Embryonic facial prominence (tissue), 1 donor: ENCODE results near the gene TBATA.

Experiments used
- DNase-seq: peaks from one replicate; pipeline ENCODE4 v3.0.0-alpha.2; 2016; ENCODE audit errors: extremely low spot score

The TBATA gene

DNA sequence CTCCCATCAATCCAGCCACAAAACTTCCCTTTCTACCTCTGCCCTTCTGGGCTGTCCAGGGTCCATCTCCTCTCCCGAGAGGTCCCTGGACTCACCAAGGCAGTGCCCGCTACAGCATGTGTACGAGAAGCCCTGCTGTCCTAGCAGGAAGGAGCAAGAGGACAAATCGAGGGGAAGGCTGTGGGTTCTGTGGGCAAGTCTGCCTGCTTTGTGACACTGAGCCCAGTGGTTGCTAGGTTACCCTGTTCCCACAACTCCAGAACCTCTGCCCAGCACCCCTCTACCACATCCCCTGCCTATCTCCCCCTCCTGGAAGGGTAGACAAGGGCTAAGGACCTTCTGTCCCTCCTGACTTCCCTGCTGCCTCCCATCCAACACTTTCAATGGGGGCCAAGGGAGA is at the start of gene TBATA:
Gene TBATA, minus strand, starts transcription at position 188 of the 400 bp plus-strand sequence. CDS start 1,998 bp downstream, outside the sequence.
- no peak for DNase-seq

- no peak for DNase-seq
Observed at GRCh38 chr10:70834441-70835151, 49.4 kb upstream of the TBATA start.

DNA sequence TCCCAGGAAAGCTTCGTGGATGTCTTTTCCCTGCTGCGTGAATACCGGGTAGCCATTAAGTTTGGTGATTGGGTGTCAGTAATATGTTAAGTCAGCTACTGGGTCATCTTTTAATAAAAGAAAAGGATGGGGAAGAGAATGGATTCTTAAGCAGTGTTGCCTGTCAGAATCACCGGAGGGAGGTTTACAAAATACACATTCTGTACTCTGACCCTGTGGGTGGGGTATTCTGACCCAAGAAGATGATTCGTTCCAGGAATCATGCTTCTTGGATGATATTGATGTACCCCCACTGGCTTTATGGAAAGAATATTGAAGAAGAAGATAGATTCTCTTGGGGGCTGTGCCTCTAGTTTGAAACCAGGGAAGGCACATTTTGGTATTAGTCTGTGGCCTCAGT is 48.8 kb upstream of the TBATA start:
- no peak for DNase-seq

DNA sequence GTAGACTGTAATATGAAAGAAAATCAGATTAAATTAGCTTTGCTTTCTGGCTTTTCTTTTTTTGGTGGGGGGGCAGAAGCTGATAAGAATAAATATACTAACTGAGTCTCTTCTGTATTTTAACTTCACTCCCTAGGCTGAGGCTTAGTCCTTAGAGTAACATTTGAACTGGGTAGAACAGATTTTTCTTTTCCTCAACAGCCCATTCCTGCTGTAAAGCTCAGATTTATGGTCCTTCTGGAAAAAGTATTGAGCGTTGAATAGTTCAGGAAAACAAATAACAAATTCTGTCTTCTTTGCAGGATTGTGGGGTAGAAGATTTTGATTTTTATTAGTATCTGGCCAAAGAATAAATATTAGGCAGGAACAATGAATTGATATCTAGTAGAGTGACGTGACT is 48.4 kb upstream of the TBATA start:
- no peak for DNase-seq

DNA sequence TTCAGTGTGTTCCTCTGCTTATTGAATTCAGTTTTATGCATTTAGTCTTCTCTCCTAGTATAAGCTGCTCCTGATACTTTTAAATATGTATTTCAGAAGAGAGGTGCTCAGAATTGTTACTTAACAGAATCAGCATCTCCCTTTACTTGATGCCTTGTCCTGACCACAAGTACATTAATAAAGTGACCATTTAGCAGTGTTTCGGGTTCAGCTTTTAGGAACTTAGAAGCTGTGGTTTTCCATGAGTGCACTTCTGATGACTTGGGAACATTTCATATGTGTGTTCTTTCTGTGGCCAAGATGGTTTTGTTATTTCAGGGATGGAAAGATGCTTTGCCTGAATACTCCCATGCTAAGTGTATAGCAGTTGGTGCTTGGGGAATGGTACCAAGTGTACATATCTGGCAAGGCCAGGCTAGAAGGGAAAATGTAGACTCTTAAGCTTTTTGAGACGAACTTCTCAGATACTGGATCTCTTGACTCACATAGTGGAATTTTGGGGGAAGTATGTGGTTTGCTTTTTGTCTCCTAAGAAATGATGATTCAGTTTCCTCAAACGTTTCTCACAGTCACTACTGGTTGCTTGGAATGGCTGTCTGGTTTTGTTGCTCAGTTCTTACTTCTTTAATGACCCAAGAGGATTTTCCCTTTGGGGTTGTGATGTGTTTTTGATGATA is 47.8 kb upstream of the TBATA start:
- no peak for DNase-seq

DNA sequence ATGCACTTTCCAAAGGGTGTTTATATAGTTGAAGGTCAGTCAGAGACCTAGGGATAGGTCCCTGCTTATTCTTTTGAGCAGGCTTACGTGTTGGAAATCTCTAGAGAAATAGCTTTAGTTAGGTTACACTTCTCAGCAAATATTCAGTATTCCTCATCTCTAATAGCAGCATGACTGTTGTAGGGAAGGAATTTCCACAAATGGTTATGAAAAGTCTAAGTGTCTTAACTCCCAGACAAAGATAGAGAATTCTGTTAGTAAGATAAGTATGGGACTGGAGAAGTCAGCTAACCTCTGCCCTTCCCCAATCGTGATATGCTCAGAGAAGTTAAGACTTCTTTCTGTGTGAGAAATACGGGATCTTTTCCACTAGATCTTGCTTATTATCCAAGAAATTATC is 47.0 kb upstream of the TBATA start:
- DNase-seq = no peak

- no peak for DNase-seq
Observed at GRCh38 chr10:70830164-70830563, 45.0 kb upstream of the TBATA start.

DNA sequence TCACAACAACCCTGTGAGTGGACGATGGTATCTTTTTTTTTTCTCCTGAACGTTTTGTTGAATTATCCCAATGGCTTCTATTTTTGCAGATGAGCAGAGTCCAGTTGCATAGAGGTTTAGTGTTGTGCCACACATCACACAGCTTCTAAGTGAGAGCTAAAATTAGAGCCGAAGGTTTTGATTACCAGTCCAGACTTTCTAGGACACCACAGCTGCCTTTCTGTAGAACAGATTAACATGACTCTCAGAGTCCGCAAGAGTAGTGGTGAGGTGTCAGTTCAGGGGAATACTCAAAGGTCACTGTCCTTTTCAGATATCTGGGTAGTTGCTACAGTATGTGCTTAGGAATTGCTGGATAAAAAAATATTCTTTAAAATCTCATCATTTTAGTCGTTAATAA is 44.4 kb upstream of the TBATA start:
- no peak for DNase-seq

DNA sequence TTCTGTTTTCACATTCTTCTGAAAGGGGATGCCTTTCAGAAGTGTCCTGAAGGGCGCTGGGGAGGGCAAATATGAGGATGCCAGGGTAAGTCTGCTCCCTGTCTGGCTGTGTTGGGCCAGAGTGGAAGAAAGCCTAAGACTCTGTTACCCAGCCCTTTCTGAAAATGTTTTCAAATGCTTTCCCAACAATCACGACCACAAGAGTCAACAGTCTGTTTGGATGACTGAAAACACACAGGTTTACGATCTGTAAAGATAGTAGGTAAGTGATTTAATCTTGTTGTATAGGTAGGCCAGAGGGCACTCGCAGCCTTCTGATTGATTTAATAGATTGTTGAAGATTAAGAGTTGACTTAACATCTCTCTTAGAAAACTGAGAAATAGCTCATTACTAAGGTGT is 43.7 kb upstream of the TBATA start:
- no peak for DNase-seq

DNA sequence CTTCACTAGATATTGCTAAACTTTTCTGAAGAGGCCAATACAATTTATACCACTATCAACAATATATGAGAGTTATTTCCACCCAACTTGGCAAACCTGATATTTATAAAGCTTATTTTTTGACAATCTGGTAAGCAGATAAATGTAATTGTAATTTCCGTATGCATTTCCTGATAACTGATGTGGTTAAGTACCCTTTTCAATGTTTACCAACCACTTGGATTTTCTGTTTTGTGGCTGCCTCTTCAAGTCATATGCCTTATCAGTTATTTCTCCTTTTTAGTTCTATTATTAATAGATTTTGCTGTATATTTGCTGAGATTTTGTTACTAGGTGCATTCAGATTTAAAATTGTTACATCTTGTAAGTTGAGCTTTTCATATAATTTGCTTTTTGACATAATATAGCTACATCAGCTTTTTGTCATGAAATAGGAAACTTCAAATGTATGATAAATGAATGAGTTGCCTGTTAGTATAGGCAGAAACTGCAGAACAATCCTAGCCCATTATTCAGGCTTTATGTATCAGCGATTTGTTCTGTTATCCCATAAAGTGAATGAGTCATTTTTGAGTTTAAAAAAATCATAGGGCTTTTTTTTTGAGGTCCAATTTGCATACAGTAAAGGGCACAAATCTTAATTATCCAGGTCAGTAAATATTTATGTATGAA is 42.0 kb upstream of the TBATA start:
- DNase-seq = no peak

DNA sequence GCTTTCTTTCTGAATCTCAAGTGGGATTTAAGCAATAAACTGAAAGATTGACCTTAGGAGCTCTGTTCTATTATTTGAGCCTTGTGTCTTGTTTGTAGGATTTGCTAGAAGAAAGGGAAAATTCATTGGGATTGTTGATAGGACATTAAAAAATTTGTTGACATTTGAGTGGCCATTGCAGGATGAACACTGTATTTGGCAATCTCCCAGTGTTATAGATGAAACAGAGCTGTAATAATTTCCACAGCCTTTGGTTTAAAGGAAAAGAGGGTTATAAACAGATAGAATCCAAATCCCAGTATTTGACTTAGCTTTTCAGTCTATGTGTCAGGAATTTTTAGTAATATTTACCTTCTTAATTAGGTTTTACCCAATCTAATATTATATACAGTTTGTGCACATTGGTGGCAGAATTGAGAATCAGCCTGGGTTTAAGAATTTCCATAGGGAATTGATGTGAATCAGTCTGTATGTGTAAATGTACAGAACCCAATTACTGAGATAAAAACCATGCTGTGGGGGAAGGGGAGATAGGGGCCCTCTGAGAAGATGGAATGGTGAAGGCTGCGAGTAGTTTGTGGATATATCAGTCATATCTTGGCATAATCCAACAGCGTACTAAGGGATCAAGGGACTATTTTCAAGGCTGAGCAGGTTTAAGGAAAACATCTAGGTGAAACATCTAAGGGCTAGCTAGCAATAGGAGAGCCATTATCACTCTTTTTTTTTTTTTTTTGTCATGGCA is 37.1 kb upstream of the TBATA start:
- DNase-seq = no peak

GRCh38 chr10:70820976-70821750 is 36.0 kb upstream of the TBATA start:
- no peak for DNase-seq

DNA sequence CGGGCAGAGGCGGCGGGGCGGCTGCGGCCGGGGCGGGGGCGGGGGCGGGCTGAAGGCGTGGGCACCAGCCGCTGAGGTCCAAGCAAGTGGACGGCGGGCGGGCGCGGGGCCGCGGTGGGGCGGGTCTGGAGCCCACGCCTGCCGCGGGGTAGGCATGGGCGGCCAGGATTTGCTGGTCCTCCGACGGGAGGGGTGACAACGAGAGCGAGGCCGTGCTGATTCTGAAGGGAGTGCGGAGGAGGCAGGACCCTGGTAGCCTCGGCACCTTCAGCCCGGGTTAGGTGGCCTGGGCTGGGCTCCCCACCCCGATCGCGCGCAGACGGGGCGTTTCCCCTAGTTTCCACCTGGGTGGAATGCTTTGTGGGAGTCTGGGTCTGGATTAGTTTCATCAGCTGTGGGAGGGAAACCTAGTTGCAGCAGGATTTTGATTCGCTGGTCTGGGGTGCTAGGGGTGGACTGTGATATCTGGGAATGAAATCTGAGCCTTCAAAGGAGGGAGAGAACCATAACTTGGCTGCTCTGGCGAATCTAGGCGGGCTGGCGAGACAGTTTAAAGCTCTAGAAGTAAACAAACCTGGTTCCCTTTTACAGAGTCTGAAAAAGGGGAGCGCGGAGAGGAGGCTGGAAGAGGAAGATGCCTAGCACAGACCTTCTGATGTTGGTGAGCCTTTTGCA is 31.2 kb upstream of the TBATA start:
- DNase-seq = peak; percentile 79

DNA sequence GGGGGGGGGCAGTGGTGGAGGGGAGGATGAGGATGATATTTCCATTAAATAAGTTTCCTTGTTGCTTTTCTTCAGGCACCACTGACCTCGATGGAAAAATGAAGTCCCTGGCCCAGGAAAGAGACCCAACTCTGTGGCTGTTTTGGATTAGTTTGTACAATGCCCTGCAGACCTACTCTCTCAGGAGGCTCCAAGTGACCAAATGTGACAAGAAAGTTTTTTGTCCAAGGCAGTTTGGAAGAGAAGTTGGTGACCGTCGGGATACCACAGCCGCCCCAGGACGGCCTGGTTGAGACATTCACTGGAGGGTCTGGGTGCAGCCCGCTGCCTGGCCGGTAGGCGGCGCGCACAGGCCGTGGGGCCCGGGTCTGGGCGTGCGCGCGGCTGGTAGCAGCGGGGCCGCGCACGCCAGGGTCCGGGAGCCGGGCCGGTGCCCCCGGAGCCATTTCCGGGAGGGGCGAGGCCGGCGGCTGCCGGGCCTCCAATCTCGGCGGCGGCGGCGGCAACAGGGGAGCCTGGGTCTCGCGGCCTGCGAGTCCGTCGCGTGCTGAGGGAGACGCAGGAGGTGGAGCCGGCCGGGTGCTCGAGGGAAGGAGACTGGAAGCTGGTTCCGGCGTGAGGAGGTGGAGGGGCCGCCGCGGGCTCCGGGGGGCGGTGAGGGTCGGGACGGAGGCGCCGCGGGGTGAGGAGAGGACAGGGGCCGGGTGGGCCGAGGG is 30.5 kb upstream of the TBATA start, which contains the start of gene SGPL1:
Gene SGPL1, plus strand, starts transcription at position 445 of the 716 bp plus-strand sequence. CDS start 906 bp downstream, outside the sequence.
- DNase-seq = peak; percentile 43

- no peak for DNase-seq
Observed at GRCh38 chr10:70814126-70814525, 28.9 kb upstream of the TBATA start.

DNA sequence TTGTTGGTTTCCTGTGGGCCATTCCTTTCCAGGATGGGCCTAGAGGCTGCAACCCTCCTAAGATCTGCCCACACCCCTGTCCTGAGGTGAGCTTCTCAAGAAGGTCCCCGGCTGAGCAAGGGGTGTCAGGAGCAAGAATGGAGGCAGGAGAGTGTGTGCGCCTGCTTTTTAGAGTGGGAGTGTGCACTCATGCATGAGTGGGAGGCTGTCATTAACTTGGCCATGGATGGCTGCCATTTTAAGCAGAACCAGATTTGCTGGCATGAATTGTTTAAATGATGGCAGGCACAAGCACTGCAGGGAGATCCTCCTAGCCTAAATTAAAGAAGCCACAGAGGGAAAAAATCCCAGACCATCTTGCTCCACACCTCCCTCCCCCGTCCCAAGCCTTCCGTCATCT is 27.6 kb upstream of the TBATA start:
- DNase-seq = no peak

DNA sequence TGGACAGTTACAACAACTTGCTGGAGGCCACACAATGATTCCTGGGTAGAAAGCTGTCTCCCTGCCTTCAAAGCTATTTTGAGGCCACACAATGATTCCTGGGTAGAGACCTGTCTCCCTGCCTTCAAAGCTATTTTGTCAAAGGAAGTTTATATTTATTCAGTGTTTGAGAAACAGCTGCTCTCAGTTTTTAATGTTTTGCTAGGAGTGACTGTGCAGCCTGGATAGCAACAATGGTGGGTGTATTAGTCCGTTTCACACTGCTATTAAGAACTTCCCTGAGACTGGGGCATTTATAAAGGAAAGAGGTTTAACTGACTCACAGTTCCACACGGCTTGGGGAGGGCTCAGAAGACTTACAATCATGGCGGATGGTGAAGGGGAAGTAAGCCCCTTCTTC is 26.7 kb upstream of the TBATA start:
- no peak for DNase-seq

- DNase-seq = no peak
Observed at GRCh38 chr10:70810967-70811366, 25.8 kb upstream of the TBATA start.

GRCh38 chr10:70809726-70810125 is 24.5 kb upstream of the TBATA start:
- DNase-seq = no peak

DNA sequence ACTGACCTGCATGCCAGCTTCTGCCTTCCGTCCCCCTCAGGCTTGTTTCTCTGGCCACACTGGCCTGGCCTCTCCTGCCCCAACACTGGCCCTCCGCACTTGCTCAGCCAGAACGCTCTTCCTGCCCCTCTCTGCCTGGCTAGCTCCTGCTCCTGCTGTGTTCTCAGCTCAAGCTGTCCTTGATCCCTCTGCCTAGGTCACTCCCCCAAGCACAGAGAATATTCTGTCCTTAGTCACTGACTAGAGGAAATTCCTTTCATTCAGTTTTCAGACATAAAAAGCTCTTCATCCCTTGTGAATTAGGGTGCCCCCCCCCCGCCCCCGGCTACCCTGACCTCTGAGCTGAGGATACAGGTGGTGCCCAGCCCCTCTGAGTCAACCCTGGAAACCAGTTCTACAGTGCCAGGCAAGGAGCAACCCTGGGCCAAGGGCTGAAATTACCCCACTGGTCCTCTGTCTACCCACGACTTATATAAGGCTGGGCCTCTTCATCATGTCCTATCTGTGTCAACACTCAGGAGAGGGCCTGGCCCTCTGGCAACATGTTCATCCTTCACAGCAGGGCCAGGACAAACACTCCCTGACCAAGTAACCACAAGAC is 23.9 kb upstream of the TBATA start:
- no peak for DNase-seq
